Neural crest cell (in vitro differentiated cells): ENCODE data around the gene CES4A. TPM values are rescaled to one million over a fixed set of nuclear protein-coding genes. Genes with fewer than 3 reads are reported as not detected.

Experiments
- DNase-seq: peaks from one replicate; pipeline ENCODE4 v3.0.0; 2021; ENCODE audit warnings: low read depth, mixed read lengths, low spot score
- H3K27ac Mint-ChIP-seq: one replicate; pipeline ENCODE4 v1.8.0; 2021; ENCODE audit warnings: mild to moderate bottlenecking, mixed read lengths; ENCODE audit not compliant: unreplicated experiment
- H3K27me3 Mint-ChIP-seq: 2 replicates; pipeline ENCODE4 v1.8.0; 2021; ENCODE audit warnings: low read depth, mild to moderate bottlenecking, mixed read lengths
- H3K36me3 Mint-ChIP-seq: 2 replicates; pipeline ENCODE4 v1.8.0; 2021; ENCODE audit warnings: low read depth, mild to moderate bottlenecking, mixed read lengths
- H3K4me1 Mint-ChIP-seq: 2 replicates; pipeline ENCODE4 v1.8.0; 2021; ENCODE audit warnings: mixed read lengths
- H3K4me3 Mint-ChIP-seq: one replicate; pipeline ENCODE4 v1.8.0; 2021; ENCODE audit warnings: mild to moderate bottlenecking, mixed read lengths
- H3K9me3 Mint-ChIP-seq: 2 replicates; pipeline ENCODE4 v1.8.0; 2021; ENCODE audit warnings: mixed read lengths
- CTCF ChIP-seq: fragments of 200-600 bp; sonication (generic); conservative IDR thresholded peaks from 2 replicates; pipeline ENCODE4 v1.5.0; 2021; ENCODE audit warnings: antibody characterized with exemption, mild to moderate bottlenecking
- total RNA-seq: library from RNA; stranded (reverse); gene quantifications from 2 replicates; pipeline ENCODE4 v1.2.1, GENCODE V29; 2021

CES4A gene
- total RNA-seq, 1 donor from 2014 or later = 1.8 TPM

GRCh38 chr16:67034487-67034886, 46.1 kb downstream of the CES4A start:
- Mint-ChIP-seq H3K27me3 (no peaks in the 10 kb centered on the region), H3K4me1 (peaks cover 47% of the 10 kb centered on the region), H3K27ac (no peak overlapping the region), H3K36me3 (peaks cover 6% of the 10 kb centered on the region), H3K4me3 (peak overlapping the region; percentile 2), H3K9me3 (no peaks in the 10 kb centered on the region)
- TF ChIP-seq CTCF = no peak
- DNase-seq = no peak

- Mint-ChIP-seq H3K9me3 (no peaks in the 10 kb centered on the region), H3K4me3 (peak overlapping the region; percentile 19), H3K27me3 (no peaks in the 10 kb centered on the region), H3K36me3 (peaks cover 3% of the 10 kb centered on the region), H3K4me1 (peaks cover 51% of the 10 kb centered on the region), H3K27ac (no peak overlapping the region)
- DNase-seq = no peak
- no peak for TF ChIP-seq CTCF
Observed at GRCh38 chr16:67035364-67035763, 47.0 kb downstream of the CES4A start.

GRCh38 chr16:67036323-67036741, 47.9 kb downstream of the CES4A start:
- H3K4me3 Mint-ChIP-seq = no peak overlapping the region
- DNase-seq = no peak
- H3K9me3 Mint-ChIP-seq = no peaks in the 10 kb centered on the region
- peaks cover 11% of the 10 kb centered on the region for H3K36me3 Mint-ChIP-seq
- TF ChIP-seq CTCF = no peak
- H3K4me1 Mint-ChIP-seq = peaks cover 51% of the 10 kb centered on the region
- H3K27ac Mint-ChIP-seq = no peak overlapping the region
- H3K27me3 Mint-ChIP-seq = no peaks in the 10 kb centered on the region

- Mint-ChIP-seq H3K9me3 (no peaks in the 10 kb centered on the region), H3K27ac (no peak overlapping the region), H3K4me1 (peaks cover 40% of the 10 kb centered on the region), H3K27me3 (no peaks in the 10 kb centered on the region), H3K36me3 (peaks cover 13% of the 10 kb centered on the region), H3K4me3 (no peak overlapping the region)
- DNase-seq = no peak
- no peak for TF ChIP-seq CTCF
Observed at GRCh38 chr16:67039260-67040020, 51.1 kb downstream of the CES4A start.

- no peak for TF ChIP-seq CTCF
- H3K27ac Mint-ChIP-seq = no peak overlapping the region
- H3K4me3 Mint-ChIP-seq = no peak overlapping the region
- no peaks in the 10 kb centered on the region for H3K27me3 Mint-ChIP-seq
- no peaks in the 10 kb centered on the region for H3K9me3 Mint-ChIP-seq
- peaks cover 34% of the 10 kb centered on the region for H3K4me1 Mint-ChIP-seq
- peaks cover 13% of the 10 kb centered on the region for H3K36me3 Mint-ChIP-seq
- no peak for DNase-seq
Observed at GRCh38 chr16:67040166-67040565, 51.8 kb downstream of the CES4A start.
